ENCODE data around the gene SLC23A2. TPM values are rescaled to one million over a fixed set of nuclear protein-coding genes. Genes with fewer than 3 reads are reported as not detected.

SLC23A2 gene
- total RNA-seq, 1 donor: 14.2 TPM

DNA sequence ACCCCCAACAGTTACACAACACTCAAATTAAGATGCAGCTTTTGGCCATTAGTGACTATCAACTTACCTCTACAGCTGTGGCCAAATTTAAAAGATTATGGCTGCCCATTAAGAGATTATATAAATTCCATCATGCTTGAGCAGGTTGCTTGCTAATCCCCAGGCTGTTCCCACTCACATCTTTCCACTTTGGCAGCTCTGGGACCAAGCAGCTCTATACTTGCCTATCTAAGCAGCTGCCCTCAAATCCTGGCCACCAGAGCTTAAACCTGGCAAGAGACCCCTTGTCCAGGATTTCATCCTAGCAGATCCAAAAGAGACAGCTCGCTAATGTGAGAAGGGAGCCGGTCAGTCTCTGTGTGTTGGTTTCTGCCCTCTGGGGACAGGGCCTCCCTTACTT lies 127.9 kb downstream of the SLC23A2 start:
- TF ChIP-seq, protein P1, sequence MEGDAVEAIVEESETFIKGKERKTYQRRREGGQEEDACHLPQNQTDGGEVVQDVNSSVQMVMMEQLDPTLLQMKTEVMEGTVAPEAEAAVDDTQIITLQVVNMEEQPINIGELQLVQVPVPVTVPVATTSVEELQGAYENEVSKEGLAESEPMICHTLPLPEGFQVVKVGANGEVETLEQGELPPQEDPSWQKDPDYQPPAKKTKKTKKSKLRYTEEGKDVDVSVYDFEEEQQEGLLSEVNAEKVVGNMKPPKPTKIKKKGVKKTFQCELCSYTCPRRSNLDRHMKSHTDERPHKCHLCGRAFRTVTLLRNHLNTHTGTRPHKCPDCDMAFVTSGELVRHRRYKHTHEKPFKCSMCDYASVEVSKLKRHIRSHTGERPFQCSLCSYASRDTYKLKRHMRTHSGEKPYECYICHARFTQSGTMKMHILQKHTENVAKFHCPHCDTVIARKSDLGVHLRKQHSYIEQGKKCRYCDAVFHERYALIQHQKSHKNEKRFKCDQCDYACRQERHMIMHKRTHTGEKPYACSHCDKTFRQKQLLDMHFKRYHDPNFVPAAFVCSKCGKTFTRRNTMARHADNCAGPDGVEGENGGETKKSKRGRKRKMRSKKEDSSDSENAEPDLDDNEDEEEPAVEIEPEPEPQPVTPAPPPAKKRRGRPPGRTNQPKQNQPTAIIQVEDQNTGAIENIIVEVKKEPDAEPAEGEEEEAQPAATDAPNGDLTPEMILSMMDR (IDR thresholded peaks at IDR 0.05; ENCODE audit: insufficient read depth, low read depth, low read length): no peak
- no peak overlapping the region for H3K4me3 ChIP-seq (ENCODE audit: low read depth, low read length)
- no peak for DNase-seq (ENCODE audit: low read depth)

DNA sequence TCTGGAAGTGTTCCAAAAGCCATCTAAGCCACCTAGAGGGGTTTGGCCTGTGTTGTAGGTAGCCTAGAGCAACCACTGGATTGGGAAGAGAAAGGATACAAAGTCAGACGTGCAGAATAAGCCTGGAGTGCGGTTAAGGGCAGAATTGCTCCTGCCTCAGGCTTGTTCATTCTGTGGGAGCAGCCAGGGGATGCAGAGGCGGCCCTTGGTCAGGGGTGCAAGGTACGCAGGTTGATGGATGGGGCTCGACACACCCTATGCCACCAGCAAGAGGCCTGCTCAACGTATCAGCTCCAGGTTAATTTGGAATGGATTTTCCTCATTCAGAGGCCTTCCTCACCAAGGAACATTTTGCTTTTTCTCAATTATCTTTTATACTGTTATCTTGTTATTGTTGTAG lies 129.8 kb downstream of the SLC23A2 start:
- DNase-seq (ENCODE audit: low read depth): no peak
- TF ChIP-seq, protein P1 (IDR thresholded peaks at IDR 0.05; ENCODE audit: insufficient read depth, low read depth, low read length): no peak
- no peak overlapping the region for H3K4me3 ChIP-seq (ENCODE audit: low read depth, low read length)

DNA sequence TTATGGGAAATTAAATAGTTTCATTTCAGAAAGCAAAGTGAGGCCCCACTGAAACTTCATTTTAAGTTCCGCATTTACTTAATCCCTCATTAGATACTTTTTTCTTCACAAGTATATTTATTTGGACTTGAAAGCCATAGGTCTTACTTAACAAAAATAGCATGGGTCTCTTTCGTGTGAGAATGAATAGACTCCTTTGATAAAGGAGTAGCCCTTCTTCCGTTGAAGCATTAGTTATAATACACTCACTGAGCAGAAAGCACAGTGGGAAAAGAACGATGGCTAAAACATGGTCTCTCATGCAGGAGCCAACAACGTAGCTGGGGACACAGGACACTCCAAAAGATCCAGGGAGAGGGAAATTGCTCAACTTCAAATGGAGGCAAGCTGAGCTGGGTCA lies 130.4 kb downstream of the SLC23A2 start:
- no peak overlapping the region for H3K4me3 ChIP-seq (ENCODE audit: low read depth, low read length)
- TF ChIP-seq, protein P1 (IDR thresholded peaks at IDR 0.05; ENCODE audit: insufficient read depth, low read depth, low read length): no peak
- no peak for DNase-seq (ENCODE audit: low read depth)

DNA sequence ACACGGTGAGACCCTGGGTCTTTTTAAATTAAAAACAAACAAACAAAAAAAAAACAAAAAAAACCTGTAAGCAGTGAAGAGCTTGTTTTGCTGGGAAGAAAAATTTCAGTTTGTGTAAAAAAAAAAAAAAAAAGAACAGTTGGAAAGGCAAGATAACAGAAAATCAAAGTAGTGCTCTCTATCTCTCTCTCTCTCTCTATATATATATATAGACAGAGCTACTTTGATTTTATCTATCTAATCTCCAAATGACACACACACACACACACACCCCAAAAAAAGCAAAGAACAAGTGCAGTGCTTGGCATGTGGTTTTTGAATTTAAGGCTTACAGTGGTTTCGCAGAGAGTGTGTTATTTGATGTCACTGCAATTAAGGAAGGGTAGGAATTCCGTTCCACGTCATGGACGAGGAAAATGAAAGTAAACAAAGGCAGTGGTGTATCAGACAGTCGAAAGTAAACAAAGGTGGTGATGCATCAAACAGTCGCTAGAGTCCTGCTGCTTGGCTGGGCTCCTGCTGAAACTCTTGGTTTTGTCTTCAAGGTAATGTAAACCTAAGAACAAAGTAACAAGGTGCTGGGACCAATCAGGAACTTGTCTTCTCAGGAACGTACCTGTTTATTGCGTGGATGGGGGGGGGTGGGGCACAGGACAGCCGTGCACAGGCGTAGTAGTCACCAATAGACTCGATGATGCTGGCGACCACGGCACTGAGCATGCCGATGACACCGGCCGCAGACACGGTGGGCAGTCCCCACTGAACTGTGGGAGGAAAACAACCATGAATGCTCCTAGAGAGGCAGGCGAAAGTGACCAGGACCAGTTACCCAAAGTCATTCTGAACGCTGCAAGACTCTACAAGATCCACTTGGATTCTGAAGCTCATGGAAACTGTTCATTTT lies 131.8 kb downstream of the SLC23A2 start:
- H3K4me3 ChIP-seq (ENCODE audit: low read depth, low read length): no peak overlapping the region
- TF ChIP-seq, protein P1 (IDR thresholded peaks at IDR 0.05; ENCODE audit: insufficient read depth, low read depth, low read length): no peak
- DNase-seq (ENCODE audit: low read depth): peak; percentile 70

DNA sequence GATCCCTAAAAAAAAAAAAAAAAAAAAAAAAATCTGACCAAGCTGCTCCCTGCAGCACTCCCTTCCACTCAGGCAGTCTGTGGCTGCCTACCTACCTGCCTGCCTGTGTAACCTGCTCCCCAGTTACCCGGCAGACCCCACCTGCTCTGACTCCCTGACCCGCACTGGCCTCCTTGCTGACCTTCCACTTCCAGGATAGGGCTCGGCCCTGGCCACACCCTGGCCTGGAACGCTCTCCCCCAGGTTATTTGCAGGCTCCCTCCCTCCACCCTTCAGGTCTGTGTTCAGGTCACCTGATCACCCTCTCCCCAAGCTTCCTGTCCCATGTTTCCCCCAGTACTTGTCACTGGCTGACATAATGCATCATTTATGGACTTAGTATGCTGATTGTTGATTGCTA lies 134.3 kb downstream of the SLC23A2 start:
- no peak overlapping the region for H3K4me3 ChIP-seq (ENCODE audit: low read depth, low read length)
- TF ChIP-seq, protein P1 (IDR thresholded peaks at IDR 0.05; ENCODE audit: insufficient read depth, low read depth, low read length): no peak
- no peak for DNase-seq (ENCODE audit: low read depth)

DNA sequence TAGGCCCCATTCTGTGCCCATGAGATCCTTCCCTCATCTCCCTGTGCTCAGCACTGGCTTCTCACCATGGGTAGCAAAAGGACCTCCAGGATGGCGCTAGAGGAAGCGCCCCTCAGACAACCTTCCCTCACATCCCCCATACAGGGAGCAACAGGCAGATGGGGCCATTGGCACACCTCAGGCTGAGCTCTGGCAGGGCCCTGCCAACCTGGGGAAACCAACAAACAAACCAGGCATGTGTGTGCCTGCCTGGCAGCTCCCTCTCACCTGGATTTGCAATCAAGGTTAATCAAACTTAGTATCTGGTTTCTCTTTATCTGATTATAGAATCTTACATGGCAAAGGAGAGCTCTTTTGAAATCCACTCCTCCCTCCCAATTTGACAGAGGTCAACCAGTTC lies 134.9 kb downstream of the SLC23A2 start:
- TF ChIP-seq, protein P1 (IDR thresholded peaks at IDR 0.05; ENCODE audit: insufficient read depth, low read depth, low read length): no peak
- no peak overlapping the region for H3K4me3 ChIP-seq (ENCODE audit: low read depth, low read length)
- DNase-seq (ENCODE audit: low read depth): no peak

Measured in fibroblast of villous mesenchyme (primary cell).